HG02840 (cell line): ENCODE results near the gene TFAP2E.

Experiments
- ATAC-seq: cut with Tn5 transposase; IDR thresholded peaks from one replicate; pipeline ENCODE4 v1.9.1; 2021; ENCODE audit warnings: mild to moderate bottlenecking, moderate library complexity, moderate number of reproducible peaks; ENCODE audit not compliant: unreplicated experiment, low FRiP score

Gene TFAP2E

GRCh38 chr1:35573198-35574124 is at the start of gene TFAP2E:
Gene TFAP2E (plus strand): TSS chr1:35573314. CDS start chr1:35573578, 264 bp downstream.
- ATAC-seq = no peak

- no peak for ATAC-seq
These were observed 49.0 kb upstream of the TFAP2E start for GRCh38 chr1:35524106-35524505.

GRCh38 chr1:35530168-35530567 is 42.9 kb upstream of the TFAP2E start:
- ATAC-seq = no peak

GRCh38 chr1:35530946-35531345 is 42.2 kb upstream of the TFAP2E start:
- no peak for ATAC-seq

GRCh38 chr1:35531368-35531767 is 41.7 kb upstream of the TFAP2E start:
- no peak for ATAC-seq

GRCh38 chr1:35532497-35533223 is 40.5 kb upstream of the TFAP2E start:
- no peak for ATAC-seq

- ATAC-seq = no peak
These were observed 39.5 kb upstream of the TFAP2E start for GRCh38 chr1:35533586-35533985.

GRCh38 chr1:35535243-35535642 is 37.9 kb upstream of the TFAP2E start:
- ATAC-seq = no peak

GRCh38 chr1:35536556-35537162 is 36.5 kb upstream of the TFAP2E start:
- no peak for ATAC-seq

GRCh38 chr1:35537806-35538205 is 35.3 kb upstream of the TFAP2E start:
- ATAC-seq = no peak

GRCh38 chr1:35539073-35539823 is 33.9 kb upstream of the TFAP2E start:
- no peak for ATAC-seq

- ATAC-seq = no peak
These were observed 33.3 kb upstream of the TFAP2E start for GRCh38 chr1:35539824-35540261.

GRCh38 chr1:35544976-35545375 is 28.1 kb upstream of the TFAP2E start:
- no peak for ATAC-seq

- no peak for ATAC-seq
These were observed 26.5 kb upstream of the TFAP2E start for GRCh38 chr1:35546614-35547013.

- no peak for ATAC-seq
These were observed 19.3 kb upstream of the TFAP2E start for GRCh38 chr1:35553851-35554250.

- no peak for ATAC-seq
These were observed 18.6 kb upstream of the TFAP2E start for GRCh38 chr1:35554266-35555211.

- ATAC-seq = no peak
These were observed 17.9 kb upstream of the TFAP2E start for GRCh38 chr1:35555212-35555584.

GRCh38 chr1:35555601-35556477 is 17.3 kb upstream of the TFAP2E start:
- ATAC-seq = no peak
